ENCODE measurements around the gene CASP14.
"Not testable (repeated sequence)": the region's sequence is repeated elsewhere in the genome, so short reads cannot be mapped to it uniquely, and the experiment has no call there.

The CASP14 gene

GRCh38 chr19:15048885-15049541, at the start of gene CASP14:
Gene CASP14, plus strand, starts transcription at chr19:15049480. Its CDS starts 2,772 bp downstream, at chr19:15052252.
- H3K27ac ChIP-seq: no peak within 1 kb of the TSS
- no peak for TF ChIP-seq ZFX (IDR thresholded peaks at IDR 0.05; ENCODE audit: borderline replicate concordance)
- TF ChIP-seq, protein P1, sequence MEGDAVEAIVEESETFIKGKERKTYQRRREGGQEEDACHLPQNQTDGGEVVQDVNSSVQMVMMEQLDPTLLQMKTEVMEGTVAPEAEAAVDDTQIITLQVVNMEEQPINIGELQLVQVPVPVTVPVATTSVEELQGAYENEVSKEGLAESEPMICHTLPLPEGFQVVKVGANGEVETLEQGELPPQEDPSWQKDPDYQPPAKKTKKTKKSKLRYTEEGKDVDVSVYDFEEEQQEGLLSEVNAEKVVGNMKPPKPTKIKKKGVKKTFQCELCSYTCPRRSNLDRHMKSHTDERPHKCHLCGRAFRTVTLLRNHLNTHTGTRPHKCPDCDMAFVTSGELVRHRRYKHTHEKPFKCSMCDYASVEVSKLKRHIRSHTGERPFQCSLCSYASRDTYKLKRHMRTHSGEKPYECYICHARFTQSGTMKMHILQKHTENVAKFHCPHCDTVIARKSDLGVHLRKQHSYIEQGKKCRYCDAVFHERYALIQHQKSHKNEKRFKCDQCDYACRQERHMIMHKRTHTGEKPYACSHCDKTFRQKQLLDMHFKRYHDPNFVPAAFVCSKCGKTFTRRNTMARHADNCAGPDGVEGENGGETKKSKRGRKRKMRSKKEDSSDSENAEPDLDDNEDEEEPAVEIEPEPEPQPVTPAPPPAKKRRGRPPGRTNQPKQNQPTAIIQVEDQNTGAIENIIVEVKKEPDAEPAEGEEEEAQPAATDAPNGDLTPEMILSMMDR (IDR thresholded peaks at IDR 0.05): no peak

- TF ChIP-seq, protein P1 (IDR thresholded peaks at IDR 0.05): no peak
- TF ChIP-seq ZFX (IDR thresholded peaks at IDR 0.05; ENCODE audit: borderline replicate concordance): no peak
- no peak overlapping the region for H3K27ac ChIP-seq
Measured at GRCh38 chr19:15008308-15008707, 41.0 kb upstream of the CASP14 start.

DNA sequence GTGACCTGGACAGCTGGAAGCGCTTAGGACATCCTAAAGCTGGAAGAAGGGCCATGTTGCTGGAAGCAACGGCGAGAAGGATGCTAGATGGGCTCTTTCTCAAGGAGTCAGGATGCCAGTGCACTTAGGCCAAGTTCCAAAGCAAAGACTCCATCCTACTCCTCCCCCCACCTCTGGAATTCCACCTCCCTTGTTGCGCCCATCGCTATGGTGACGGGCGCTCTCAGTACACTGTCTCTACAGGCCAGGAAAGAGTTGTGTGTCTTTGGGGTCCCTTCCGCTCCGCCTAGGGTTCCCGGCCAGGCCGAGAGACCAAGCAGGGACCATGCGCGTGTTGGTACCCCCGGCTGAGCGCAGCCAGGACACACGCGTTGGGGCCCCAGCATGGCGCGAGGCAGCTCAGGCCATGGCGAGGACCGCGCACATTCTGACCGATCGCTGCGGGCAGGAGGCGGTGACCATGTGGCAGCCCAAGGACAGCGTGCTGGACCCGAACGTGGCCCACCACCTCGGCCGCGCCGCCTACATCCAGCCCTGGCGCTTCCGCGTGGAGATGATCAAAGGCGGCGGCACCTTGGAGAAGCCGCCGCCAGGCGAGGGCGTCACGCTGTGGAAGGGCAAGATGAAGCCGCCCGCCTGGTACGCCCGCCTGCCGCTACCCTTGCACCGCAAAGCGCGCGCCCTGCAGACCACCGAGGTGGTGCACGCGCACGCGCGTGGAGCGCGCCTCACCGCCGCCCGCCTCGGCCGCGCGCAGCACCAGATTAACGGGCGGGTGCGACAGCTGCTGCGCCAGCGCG, 38.6 kb upstream of the CASP14 start:
- TF ChIP-seq ZFX (IDR thresholded peaks at IDR 0.05; ENCODE audit: borderline replicate concordance): no peak
- TF ChIP-seq, protein P1 (IDR thresholded peaks at IDR 0.05): no peak
- H3K27ac ChIP-seq: no peak overlapping the region

DNA sequence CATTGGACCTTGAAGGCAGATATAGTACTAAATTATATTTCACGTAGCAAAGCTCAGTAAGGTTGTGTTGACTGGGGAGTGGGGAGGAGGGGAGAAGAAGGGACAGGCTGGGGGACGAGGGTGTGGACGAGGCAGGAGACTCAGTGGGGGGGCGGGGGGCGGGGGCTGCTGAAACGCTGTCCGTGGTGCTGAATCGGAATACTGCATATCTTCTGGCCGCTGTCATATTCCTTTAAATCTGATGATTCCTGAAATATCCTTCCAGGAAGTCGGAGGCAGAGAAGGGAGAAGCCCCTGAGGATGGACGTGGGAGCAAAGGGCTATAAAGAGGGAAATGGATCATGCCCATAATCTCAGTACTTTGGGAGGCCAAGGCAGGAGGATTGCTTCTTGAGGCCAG, 34.7 kb upstream of the CASP14 start:
- no peak overlapping the region for H3K27ac ChIP-seq
- TF ChIP-seq ZFX (IDR thresholded peaks at IDR 0.05; ENCODE audit: borderline replicate concordance): no peak
- TF ChIP-seq, protein P1 (IDR thresholded peaks at IDR 0.05): no peak

DNA sequence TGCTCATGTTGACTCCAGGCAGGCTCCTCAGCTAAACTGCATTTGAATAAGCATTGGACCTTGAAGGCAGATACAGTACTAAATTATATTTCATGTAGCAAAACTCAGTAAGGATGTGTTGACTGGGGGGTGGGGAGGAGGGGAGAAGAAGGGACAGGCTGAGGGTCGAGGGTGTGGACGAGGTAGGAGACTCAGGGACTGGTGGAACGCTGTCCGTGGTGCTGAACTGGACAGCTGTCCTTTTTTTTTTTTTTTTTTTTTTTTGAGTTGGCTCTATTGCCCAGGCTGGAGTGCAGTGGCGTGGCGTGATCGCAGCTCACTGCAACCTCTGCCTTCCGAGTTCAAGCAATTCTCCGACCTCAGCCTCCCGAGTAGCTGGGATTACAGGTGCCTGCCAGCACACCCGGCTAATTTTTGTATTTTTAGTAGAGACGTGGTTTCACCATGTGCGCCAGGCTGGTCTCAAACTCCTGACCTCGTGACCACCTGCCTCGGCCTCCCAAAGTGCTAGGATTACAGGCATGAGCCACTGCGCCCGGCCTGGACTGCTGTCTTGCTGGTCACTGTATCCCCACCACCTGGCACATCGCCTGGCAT, 33.2 kb upstream of the CASP14 start:
- H3K27ac ChIP-seq: no peak overlapping the region
- TF ChIP-seq, protein P1 (IDR thresholded peaks at IDR 0.05): no peak
- no peak for TF ChIP-seq ZFX (IDR thresholded peaks at IDR 0.05; ENCODE audit: borderline replicate concordance)

- not testable (repeated sequence) for H3K27ac ChIP-seq
Measured at GRCh38 chr19:15018836-15019235, 30.4 kb upstream of the CASP14 start.

GRCh38 chr19:15021286-15022007, 27.8 kb upstream of the CASP14 start:
- TF ChIP-seq ZFX (IDR thresholded peaks at IDR 0.05; ENCODE audit: borderline replicate concordance): no peak
- no peak overlapping the region for H3K27ac ChIP-seq

Measured in 22Rv1 (cell line).